ENCODE measurements around the gene ZNF614.
"Not testable (repeated sequence)": the region's sequence is repeated elsewhere in the genome, so short reads cannot be mapped to it uniquely, and the experiment has no call there.

The ZNF614 gene

DNA sequence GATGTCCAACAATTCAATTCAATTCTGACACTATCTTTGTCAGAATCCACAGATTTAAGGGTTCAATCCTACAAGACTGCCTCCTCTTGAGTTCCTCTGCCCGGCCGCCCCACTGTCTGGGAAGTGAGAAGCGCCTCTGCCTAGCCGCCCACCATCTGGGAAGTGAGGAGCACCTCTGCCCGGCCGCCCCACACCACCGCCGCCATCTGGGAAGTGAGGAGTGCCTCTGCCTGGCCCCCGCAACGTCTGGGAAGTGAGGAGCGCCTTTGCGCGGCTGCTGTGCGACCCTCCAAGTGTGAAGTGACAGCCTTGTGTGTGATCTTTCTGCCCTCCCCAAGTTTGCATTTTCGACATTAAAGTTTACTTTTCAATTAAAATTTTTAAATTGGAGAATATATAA lies 6.0 kb downstream of the ZNF614 start:
- FAIRE-seq = no peak
- TF ChIP-seq POLR2A (IDR thresholded peaks at IDR 0.05; ENCODE audit: low read depth, low read length) = no peak

DNA sequence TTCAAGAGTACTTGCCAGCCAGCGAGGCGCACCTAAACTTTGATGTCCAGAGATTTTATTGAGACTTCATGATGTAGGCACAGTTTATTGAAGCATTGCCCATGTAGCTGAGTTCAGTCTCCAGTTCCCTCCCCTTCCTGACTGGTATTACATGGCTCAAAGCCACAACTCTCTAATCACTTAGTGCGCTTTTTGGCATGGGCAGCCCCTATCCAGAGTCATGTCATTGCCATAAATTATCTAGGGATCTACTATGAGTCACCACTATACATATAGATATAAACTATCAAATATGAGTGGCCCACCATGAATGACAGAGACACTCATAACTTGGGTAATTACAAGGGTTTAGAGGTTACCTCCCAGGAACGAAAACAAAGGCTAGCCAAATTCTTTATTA lies 7.7 kb downstream of the ZNF614 start:
- TF ChIP-seq POLR2A (IDR thresholded peaks at IDR 0.05; ENCODE audit: low read depth, low read length) = no peak
- FAIRE-seq = no peak

More for the DNA sequence above, 6.0 kb downstream of the ZNF614 start:
- DNase-seq (ENCODE audit: insufficient read length, low spot score) = no peak

DNA sequence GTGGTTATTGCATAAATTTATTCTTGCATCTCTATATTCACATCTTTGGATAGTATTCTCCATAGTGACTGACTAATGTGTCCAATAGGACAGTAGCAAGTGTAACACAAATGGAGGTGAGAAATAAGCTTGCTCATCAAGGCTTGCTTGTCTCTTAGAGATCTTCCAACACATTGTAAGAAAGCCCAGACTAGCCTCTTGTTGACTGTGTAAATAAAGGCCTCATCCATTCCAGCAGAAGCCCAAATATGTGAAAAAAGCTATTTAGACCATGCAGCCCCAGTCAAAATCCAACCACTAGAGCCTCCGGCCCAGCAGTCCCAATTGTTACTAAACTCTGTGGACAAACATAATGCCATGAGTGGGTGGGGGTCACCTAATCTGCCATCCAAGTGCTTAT lies 17.5 kb downstream of the ZNF614 start:
- no peak for DNase-seq (ENCODE audit: insufficient read length, low spot score)
- FAIRE-seq = no peak
- TF ChIP-seq POLR2A (IDR thresholded peaks at IDR 0.05; ENCODE audit: low read depth, low read length) = no peak

More for the DNA sequence above, 7.7 kb downstream of the ZNF614 start:
- no peak for DNase-seq (ENCODE audit: insufficient read length, low spot score)

DNA sequence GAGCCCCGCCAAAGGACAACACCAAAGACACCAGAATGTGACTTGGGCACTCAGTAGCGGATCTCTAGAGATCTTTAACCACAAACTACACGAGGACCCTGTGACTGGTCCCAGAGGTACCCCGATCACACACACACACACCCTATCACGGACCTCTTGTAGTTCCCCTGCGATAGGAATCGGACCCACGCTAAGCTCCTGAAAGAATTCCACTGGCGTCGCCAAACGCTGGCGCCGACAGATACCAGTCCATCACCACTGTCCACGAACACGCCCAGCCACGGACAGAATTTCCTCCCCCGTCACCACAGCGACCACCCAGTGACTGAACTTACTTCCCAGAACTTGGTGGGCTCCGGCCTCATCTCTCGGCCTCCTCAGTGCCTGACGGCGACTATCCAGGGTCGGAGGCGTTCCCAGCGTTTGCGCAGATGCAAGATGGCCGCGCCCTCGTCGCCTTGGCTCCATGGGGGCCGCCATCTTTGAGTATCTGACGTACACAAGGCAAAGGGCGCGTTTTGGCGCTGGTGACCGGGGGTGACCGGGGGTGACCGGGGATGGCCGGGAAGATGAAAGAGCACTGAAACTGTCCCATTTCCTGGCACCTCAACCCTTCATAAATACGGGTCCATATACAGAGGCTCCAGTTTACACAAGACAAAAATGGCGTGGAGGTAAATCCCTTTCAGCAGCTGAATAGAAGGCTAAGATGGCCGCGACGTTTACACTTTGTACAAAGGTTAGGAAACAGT lies 20.2 kb downstream of the ZNF614 start, which contains the start of gene ZNF615:
Gene ZNF615 (minus strand): TSS at position 406 of the 752 bp plus-strand sequence. CDS start 4,500 bp downstream, outside the sequence.
- FAIRE-seq (peak; percentile 75), DNase-seq (ENCODE audit: insufficient read length, low spot score) (peak; percentile 61)
- peak; percentile 62; the same call in 1 of the 2 replicates for TF ChIP-seq POLR2A (IDR thresholded peaks at IDR 0.05; ENCODE audit: low read depth, low read length)

DNA sequence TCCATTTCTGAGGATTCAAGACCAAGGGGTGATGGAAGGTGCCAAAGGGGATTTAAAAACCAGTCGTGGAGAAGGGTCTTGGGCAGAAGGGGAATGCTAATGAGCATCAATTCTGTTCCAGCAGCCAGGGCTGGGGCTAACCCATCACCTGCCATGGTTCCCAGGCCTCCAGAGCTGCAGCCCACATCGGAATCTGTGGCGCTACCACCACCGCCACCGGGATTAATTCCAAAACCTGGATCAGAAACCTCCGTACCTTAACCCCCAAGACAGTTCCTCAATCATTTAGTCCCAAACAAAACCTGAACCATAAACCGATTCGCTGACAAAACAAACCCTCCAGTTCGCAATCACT lies 20.8 kb downstream of the ZNF614 start:
- TF ChIP-seq POLR2A (IDR thresholded peaks at IDR 0.05; ENCODE audit: low read depth, low read length) = no peak
- no peak for FAIRE-seq
- DNase-seq (ENCODE audit: insufficient read length, low spot score) = peak; percentile 14

DNA sequence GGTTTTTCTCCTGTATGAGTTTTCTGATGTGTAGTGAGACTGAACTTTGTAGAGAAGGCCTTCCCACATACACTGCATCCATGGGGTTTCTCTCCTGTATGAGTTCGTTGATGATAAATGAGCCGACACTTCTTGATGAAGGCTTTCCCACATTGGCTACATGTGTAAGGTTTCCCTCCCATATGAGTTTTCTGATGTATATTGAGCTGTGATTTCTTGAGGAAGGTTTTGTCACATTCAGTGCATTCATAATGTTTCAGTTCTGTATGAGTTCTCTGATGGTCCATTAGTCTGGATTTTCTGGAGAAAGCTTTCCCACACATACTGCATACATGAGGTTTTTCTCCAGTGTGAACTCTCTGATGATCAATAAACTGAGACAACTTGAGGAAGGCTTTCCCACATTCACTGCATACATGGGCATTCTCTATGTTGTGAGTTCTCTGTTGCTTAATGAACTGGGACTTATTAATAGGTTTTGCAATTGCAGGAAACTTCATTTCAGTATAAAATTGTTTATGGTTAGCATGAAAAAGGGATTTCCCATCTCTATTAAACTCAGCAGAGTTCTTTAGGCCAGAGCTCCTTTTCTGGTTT lies 34.0 kb downstream of the ZNF614 start:
- TF ChIP-seq POLR2A (IDR thresholded peaks at IDR 0.05; ENCODE audit: low read depth, low read length) = no peak
- DNase-seq (ENCODE audit: insufficient read length, low spot score) (no peak), FAIRE-seq (peak; percentile 45)

DNA sequence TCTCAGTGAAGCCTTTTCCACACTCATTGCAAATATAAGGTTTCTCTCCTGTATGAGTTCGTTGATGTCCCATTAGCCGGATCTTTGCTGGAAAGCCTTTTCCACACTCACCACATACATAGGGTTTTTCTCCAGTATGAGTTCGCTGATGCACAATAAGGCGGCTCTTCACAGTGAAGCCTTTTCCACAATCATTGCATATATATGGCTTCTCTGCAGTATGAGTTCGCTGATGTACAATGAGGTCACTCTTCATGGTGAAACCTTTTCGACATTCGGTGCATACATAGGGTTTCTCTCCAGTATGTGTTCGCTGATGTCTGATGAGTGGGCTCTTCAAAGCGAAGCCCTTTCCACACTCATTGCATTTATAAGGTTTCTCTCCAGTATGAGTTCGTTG lies 34.8 kb downstream of the ZNF614 start:
- DNase-seq (ENCODE audit: insufficient read length, low spot score) (no peak), FAIRE-seq (no peak)
- no peak for TF ChIP-seq POLR2A (IDR thresholded peaks at IDR 0.05; ENCODE audit: low read depth, low read length)

DNA sequence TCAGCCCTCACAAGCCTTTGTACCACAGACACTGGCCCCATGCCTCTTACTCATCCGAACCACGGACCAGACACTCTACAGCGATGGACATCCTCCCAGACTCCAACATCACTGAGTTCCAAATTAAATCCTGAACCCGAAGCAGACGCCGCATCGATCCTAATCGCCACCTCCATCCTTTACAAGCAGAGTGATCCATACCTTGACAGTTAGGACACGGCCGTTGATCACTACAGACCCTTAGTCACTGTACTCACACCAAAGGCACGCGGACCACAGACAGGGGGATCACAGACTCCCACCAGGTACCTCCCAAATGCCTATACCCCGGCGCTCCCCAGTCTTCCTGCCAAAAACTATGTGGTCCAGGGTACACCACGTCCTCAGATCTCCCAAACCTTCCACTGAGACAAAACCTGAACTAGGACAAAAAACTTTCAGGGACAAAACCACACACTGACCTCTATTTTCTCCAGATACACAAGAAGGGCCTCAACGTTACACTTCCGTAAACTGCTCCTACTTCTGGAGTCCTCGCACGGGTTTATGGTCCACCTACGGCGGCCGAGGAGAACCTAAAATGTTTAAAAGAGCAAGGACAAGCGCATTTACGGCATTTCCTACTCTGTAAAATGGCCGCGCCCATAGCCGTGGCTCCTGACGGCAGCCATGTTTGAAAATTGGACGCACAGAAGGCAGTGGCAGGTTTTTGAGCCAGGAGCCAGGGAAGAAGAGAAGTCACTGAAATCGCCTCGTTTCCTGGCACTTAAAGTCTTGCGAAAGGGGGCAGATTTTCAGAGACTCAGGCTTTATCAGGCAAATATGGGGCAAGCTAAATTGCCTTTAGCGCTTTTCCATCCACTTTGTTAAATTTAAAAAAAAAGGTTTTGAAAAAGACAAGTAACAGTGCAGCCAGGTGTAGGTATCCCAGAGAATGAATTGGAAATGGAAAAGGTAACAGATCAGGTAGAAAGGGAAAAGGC lies 41.6 kb downstream of the ZNF614 start, which contains the start of gene ZNF350:
Gene ZNF350 (minus strand): TSS at position 532 of the 983 bp plus-strand sequence. CDS start 12,480 bp downstream, outside the sequence.
- FAIRE-seq (peak; percentile 98), DNase-seq (ENCODE audit: insufficient read length, low spot score) (peak; percentile 75)
- TF ChIP-seq POLR2A (IDR thresholded peaks at IDR 0.05; ENCODE audit: low read depth, low read length) = no peak

DNA sequence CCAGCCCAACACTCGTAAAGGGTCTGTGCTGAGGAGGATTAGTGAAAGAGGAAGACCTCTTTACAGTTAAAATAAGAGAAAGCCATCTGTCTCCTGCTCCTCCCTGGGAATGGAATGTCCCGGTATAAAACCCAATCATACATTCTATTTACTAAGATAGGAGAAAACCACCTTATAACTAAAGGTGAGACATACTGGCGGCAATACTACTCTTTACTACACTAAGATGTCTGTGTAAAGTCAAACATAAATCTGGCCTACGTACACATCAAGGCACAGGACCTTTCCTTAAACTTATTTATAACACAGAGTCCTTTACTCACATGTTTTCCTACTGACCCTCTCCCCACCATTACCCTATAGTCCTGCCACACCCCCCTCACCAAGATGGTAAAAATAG lies 44.8 kb downstream of the ZNF614 start:
- DNase-seq (ENCODE audit: insufficient read length, low spot score) = no peak
- TF ChIP-seq POLR2A (IDR thresholded peaks at IDR 0.05; ENCODE audit: low read depth, low read length) = no peak
- no peak for FAIRE-seq

DNA sequence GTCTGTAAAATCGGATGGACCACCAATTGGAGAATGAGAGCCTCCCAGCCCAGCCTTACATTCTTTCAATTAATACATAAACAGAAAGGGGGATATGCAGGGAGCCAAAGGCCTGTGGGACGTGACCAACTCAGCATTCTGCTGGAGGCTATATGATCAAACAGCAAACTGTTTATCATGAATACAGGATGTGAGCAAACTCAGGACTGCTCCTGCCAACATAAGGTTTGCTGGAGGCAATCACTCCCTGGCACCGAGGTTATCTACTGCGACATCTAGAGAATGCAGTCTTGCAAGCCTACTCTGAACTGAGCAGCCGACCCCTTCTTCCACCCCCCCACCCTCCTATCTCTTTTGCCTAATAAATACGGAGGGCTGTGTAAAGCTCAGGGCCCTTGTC lies 47.3 kb downstream of the ZNF614 start:
- not testable (repeated sequence) for FAIRE-seq; DNase-seq (ENCODE audit: insufficient read length, low spot score)

DNA sequence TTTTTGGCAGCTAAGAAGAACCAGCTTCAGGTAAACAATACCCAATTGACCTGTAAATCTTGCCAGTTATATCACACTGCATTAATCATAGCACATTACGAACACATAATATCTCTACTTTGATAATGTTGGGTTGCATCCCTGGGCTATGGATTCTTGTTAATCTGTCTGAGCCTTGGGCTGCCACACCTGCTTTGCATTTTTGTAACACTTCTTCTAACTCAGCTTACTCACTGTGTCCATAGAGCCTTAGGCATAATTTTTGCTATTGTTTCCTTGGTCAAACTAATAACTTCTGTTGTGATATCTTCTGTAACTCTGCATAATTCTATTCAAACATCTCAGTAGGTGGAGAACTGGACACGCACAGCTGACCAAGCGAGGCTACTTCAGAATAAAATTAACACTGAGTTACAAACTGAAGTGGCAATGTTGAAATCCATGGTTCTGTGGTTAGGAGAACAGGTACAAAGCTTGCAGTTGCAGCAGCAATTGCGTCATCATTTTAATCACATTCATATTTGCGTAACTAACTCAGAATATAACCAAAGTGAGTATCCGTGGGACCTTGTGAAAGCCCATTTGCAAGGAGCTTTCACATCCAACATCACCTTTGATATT lies 48.0 kb downstream of the ZNF614 start:
- DNase-seq (ENCODE audit: insufficient read length, low spot score) (no peak), FAIRE-seq (no peak)
- TF ChIP-seq POLR2A (IDR thresholded peaks at IDR 0.05; ENCODE audit: low read depth, low read length) = no peak

DNA sequence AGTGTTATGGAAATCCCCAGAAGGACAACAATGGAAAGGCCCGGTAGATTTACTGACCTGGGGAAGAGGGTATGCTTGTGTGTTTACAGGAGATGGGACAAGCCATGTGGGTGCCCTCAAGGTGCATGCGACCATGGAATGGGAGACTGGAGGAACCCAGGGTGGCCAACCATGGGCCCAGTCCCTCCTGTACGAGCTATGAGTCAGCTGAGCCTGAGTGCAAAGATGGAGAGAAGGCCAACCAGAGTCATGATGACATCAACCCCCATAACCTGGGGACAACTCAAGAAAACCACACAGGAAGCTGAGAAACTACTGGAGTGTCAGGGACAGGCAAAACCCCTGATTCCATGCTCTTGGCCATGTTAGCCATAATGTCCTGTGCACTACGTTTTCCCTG lies 49.3 kb downstream of the ZNF614 start:
- DNase-seq (ENCODE audit: insufficient read length, low spot score) (no peak), FAIRE-seq (no peak)
- no peak for TF ChIP-seq POLR2A (IDR thresholded peaks at IDR 0.05; ENCODE audit: low read depth, low read length)

DNA sequence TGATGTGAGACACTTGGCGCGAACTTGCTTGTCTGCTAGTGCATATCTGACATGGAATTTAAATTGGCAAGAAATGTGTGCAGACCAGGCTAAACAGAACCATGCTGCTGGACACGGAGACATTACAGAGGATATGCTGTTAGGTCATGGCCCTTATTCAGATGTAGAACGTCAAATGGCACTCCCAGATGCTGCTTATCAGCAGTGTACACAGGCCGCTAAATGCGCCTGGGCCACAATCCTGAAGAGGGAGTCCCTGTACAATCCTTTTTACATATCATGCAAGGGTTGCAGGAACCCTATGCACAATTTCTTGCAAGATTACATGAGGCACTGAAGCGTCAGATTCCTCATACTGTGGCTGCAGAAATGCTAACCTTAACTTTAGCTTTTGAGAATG lies 50.8 kb downstream of the ZNF614 start:
- DNase-seq (ENCODE audit: insufficient read length, low spot score) (no peak), FAIRE-seq (no peak)
- TF ChIP-seq POLR2A (IDR thresholded peaks at IDR 0.05; ENCODE audit: low read depth, low read length) = no peak

Data from H54 (cell line).